UCSD-AML1 (cell line): Measurements from ENCODE around the gene RTL1.

Experiments
- DNase-seq: peaks from one replicate; lab custom pipeline; 2025; ENCODE audit not compliant: unreplicated experiment; lab: John Stamatoyannopoulos, UW

The RTL1 gene

GRCh38 chr14:100903672-100904185 is at the start of gene RTL1:
Gene RTL1, minus strand, starts transcription at chr14:100903722. Its CDS starts 18,934 bp downstream, at chr14:100884788.
- DNase-seq = no peak

GRCh38 chr14:100950024-100950423 is 46.5 kb upstream of the RTL1 start:
- DNase-seq = no peak

GRCh38 chr14:100944052-100944451 is 40.5 kb upstream of the RTL1 start:
- DNase-seq = no peak

- no peak for DNase-seq
These were observed 26.7 kb upstream of the RTL1 start for GRCh38 chr14:100930270-100930669.

- no peak for DNase-seq
These were observed 12.0 kb upstream of the RTL1 start for GRCh38 chr14:100915560-100915959.

GRCh38 chr14:100914597-100915021 is 11.1 kb upstream of the RTL1 start:
- DNase-seq = no peak

GRCh38 chr14:100911665-100912316 is 8.3 kb upstream of the RTL1 start:
- DNase-seq = no peak

GRCh38 chr14:100910888-100911664 is 7.6 kb upstream of the RTL1 start:
- no peak for DNase-seq

- no peak for DNase-seq
These were observed 5.9 kb upstream of the RTL1 start for GRCh38 chr14:100909439-100909838.

- no peak for DNase-seq
These were observed 3.7 kb upstream of the RTL1 start for GRCh38 chr14:100907240-100907639.

GRCh38 chr14:100906420-100906819 is 2.9 kb upstream of the RTL1 start:
- DNase-seq = no peak

- no peak for DNase-seq
These were observed 1.6 kb upstream of the RTL1 start for GRCh38 chr14:100905166-100905565.

- DNase-seq = no peak
These were observed 975 bp upstream of the RTL1 start for GRCh38 chr14:100904307-100905087.

GRCh38 chr14:100903134-100903468 is 421 bp downstream of the RTL1 start:
- DNase-seq = no peak

GRCh38 chr14:100902295-100903133 is 1.0 kb downstream of the RTL1 start:
- no peak for DNase-seq

- DNase-seq = no peak
These were observed 1.9 kb downstream of the RTL1 start for GRCh38 chr14:100901391-100902183.

GRCh38 chr14:100900837-100901390 is 2.6 kb downstream of the RTL1 start:
- DNase-seq = peak; percentile 24

GRCh38 chr14:100899884-100900771 is 3.4 kb downstream of the RTL1 start:
- no peak for DNase-seq
